GM12878 (cell line): Measurements from ENCODE around the gene CLDN6. TPM values are rescaled to one million over a fixed set of nuclear protein-coding genes. Genes with fewer than 3 reads are reported as not detected.

Experiments used
- BMI1 ChIP-seq: fragments of 450-650 bp; IDR thresholded peaks from 2 replicates; pipeline ENCODE4 v1.6.1; 2016; ENCODE audit warnings: mild to moderate bottlenecking, moderate library complexity, borderline replicate concordance
- HCFC1 ChIP-seq: fragments of 150-350 bp; IDR thresholded peaks from 2 replicates; pipeline ENCODE4 v1.6.1; 2014; ENCODE audit warnings: low read length
- MEF2B ChIP-seq: fragments of 450-650 bp; IDR thresholded peaks from 2 replicates; pipeline ENCODE4 v1.6.1; 2018; ENCODE audit warnings: mild to moderate bottlenecking, moderate library complexity; ENCODE audit not compliant: partially characterized antibody, poor library complexity, severe bottlenecking
- MLLT1 ChIP-seq: fragments of 450-650 bp; IDR thresholded peaks from 2 replicates; pipeline ENCODE4 v1.6.1; 2016; ENCODE audit warnings: mild to moderate bottlenecking
- MYB ChIP-seq: fragments of 150-350 bp; IDR thresholded peaks from 2 replicates; pipeline ENCODE4 v1.6.1; 2014; ENCODE audit warnings: mild to moderate bottlenecking, low read depth, low read length, borderline replicate concordance
- NFIC ChIP-seq: IDR thresholded peaks from 2 replicates; pipeline ENCODE4 v1.6.1; 2012; ENCODE audit warnings: low read depth, mild to moderate bottlenecking, inconsistent platforms, low read length, moderate library complexity
- NFYA ChIP-seq: IDR thresholded peaks from 2 replicates; pipeline ENCODE4 v1.6.1; 2011; ENCODE audit warnings: low read depth, mild to moderate bottlenecking, low read length, improper control_type of control experiment, borderline replicate concordance
- NR2C2 ChIP-seq: IDR thresholded peaks from 2 replicates; pipeline ENCODE4 v1.6.1; 2011; ENCODE audit warnings: borderline replicate concordance, low read depth; ENCODE audit not compliant: control insufficient read depth, insufficient read length
- PAX5 ChIP-seq: IDR thresholded peaks from 2 replicates; pipeline ENCODE4 v1.6.1; 2011; ENCODE audit warnings: low read depth, low read length, borderline replicate concordance
- PKNOX1 ChIP-seq: fragments of 450-650 bp; IDR thresholded peaks from 2 replicates; pipeline ENCODE4 v1.6.1; 2016; ENCODE audit warnings: mild to moderate bottlenecking
- PML ChIP-seq: IDR thresholded peaks from 2 replicates; pipeline ENCODE4 v1.6.1; 2012; ENCODE audit warnings: low read length, inconsistent platforms
- PRDM15 ChIP-seq: fragments of 450-650 bp; formaldehyde crosslinking; IDR thresholded peaks from 2 replicates; pipeline ENCODE4 v1.4.0; 2020; ENCODE audit warnings: mild to moderate bottlenecking, moderate library complexity
- RFX5 ChIP-seq: IDR thresholded peaks from 2 replicates; pipeline ENCODE4 v1.6.1; 2011; ENCODE audit warnings: low read depth, low read length, improper control_type of control experiment
- SMAD5 ChIP-seq: IDR thresholded peaks from 2 replicates; pipeline ENCODE4 v1.6.1; 2016; ENCODE audit warnings: antibody characterized with exemption, low read depth
- SRF ChIP-seq, 2 experiments: IDR thresholded peaks; 2 replicates each; pipeline ENCODE4 v1.6.1; 2011; ENCODE audit warnings: low read depth in 2 of 2, low read length in 2 of 2, mild to moderate bottlenecking in 1 of 2, moderate library complexity in 1 of 2
- STAT1 ChIP-seq: fragments of 450-650 bp; conservative IDR thresholded peaks from 2 replicates; pipeline ENCODE4 v1.6.1; 2014; ENCODE audit warnings: antibody characterized with exemption, mild to moderate bottlenecking
- USF2 ChIP-seq: IDR thresholded peaks from 2 replicates; pipeline ENCODE4 v1.6.1; 2011; ENCODE audit warnings: low read depth, low read length, improper control_type of control experiment, borderline replicate concordance
- WRNIP1 ChIP-seq: IDR thresholded peaks from 2 replicates; pipeline ENCODE4 v1.6.1; 2011; ENCODE audit warnings: low read depth, low read length, improper control_type of control experiment, borderline replicate concordance
- ZNF384 ChIP-seq: IDR thresholded peaks from 2 replicates; pipeline ENCODE4 v1.6.1; 2012; ENCODE audit warnings: low read depth, mild to moderate bottlenecking, low read length, improper control_type of control experiment, borderline replicate concordance
- polyA plus RNA-seq, 11 experiments: library from polyadenylated mRNA; depleted of rRNA in 4 of 11; unstranded in 6 of 11; stranded (reverse) in 5 of 11; fragments of >200 nt; fragmentation: Nextera tagmentation in 4 of 11; fragmentation: Illumina TruSeq in 1 of 11; extraction: Ambion mirVana in 4 of 11; extraction: Trizol in 1 of 11; gene quantifications; 1 replicate in 1 of 11; 2 replicates in 10 of 11; pipeline versions ENCODE4 v1.2.1 to v1.2.3, GENCODE V29; 2011 to 2016; ENCODE audit warnings: inconsistent platforms in 2 of 11, missing spikeins in 2 of 11, low read depth in 1 of 11
- total RNA-seq, 4 experiments: library from RNA; depleted of rRNA in 3 of 4; stranded (reverse); fragments of >200 nt in 3 of 4; fragmentation: Illumina TruSeq in 1 of 4; extraction: Trizol in 1 of 4; gene quantifications; 2 replicates each; pipeline versions ENCODE4 v1.2.1 to v1.2.3, GENCODE V29; 2013 to 2021
- TF ChIP-seq, protein P1 (sequence below): fragments of 450-650 bp; formaldehyde crosslinking; IDR thresholded peaks from 2 replicates; pipeline ENCODE4 v1.4.0; 2022; ENCODE audit warnings: mild to moderate bottlenecking, moderate library complexity

Gene CLDN6
- total and polyA plus RNA-seq, 10 of the 15 experiments (the other 5 are each of a cell fraction or from before 2014, with no cell fraction given), result 0.15 to 0.26 (median 0.23) TPM; not detected in 7

DNA sequence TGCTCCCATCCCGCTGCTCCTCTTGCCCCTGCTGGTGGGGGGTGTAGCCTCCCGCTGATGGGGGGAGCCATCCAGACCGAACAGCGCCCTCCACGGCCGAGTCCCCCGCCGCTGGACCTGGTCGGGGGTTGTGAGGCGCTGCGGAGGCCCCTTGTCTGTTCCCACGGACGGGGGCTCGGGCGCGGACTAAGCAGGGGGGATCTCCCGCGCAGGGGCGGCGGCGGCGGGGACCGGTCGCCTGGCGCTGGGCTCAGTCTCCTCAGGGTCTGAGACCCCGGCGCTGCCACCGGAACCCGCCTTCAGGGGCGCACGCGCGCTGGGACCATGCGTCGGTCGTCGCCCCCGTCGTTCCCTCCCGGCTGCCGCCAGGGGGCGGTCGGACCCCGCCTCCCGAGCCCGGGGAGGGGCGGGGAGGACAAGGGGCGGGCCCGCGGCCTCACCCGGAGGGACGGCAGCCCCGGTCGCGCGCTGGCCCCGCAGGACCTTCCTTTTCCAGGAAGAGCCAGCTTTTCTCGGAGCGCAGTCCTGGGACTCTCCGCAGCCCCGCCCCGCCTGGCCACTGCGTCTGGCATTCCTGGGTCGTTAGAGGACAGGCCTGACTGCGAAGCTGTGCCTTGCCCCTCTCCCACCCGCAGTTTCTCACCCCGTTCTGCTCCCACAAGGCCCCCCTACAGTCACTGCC, 41.2 kb upstream of the CLDN6 start (continued):
- no peak for TF ChIP-seq PRDM15
- TF ChIP-seq SRF (IDR thresholded peaks at IDR 0.05; ENCODE audit: low read depth in 2 of 2, low read length in 2 of 2), result no peak
- no peak for TF ChIP-seq BMI1
- no peak for TF ChIP-seq MYB
- TF ChIP-seq USF2, result no peak
- no peak for TF ChIP-seq SMAD5
- TF ChIP-seq MLLT1, result no peak
- no peak for TF ChIP-seq PML
- no peak for TF ChIP-seq PAX5
- no peak for TF ChIP-seq NFIC
- no peak for TF ChIP-seq WRNIP1
- TF ChIP-seq HCFC1, result no peak
- no peak for TF ChIP-seq NR2C2
- TF ChIP-seq STAT1, result no peak
- TF ChIP-seq, protein P1, sequence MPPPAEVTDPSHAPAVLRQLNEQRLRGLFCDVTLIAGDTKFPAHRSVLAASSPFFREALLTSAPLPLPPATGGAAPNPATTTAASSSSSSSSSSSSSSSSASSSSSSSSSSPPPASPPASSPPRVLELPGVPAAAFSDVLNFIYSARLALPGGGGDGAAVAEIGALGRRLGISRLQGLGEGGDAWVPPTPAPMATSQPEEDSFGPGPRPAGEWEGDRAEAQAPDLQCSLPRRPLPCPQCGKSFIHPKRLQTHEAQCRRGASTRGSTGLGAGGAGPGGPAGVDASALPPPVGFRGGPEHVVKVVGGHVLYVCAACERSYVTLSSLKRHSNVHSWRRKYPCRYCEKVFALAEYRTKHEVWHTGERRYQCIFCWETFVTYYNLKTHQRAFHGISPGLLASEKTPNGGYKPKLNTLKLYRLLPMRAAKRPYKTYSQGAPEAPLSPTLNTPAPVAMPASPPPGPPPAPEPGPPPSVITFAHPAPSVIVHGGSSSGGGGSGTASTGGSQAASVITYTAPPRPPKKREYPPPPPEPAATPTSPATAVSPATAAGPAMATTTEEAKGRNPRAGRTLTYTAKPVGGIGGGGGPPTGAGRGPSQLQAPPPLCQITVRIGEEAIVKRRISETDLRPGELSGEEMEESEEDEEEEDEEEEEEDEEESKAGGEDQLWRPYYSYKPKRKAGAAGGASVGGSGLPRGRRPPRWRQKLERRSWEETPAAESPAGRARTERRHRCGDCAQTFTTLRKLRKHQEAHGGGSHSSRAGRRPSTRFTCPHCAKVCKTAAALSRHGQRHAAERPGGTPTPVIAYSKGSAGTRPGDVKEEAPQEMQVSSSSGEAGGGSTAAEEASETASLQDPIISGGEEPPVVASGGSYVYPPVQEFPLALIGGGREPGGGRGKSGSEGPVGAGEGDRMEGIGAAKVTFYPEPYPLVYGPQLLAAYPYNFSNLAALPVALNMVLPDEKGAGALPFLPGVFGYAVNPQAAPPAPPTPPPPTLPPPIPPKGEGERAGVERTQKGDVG, result no peak
- peak; percentile 17 for TF ChIP-seq MEF2B
- TF ChIP-seq PKNOX1, result no peak
- TF ChIP-seq RFX5, result no peak
- TF ChIP-seq NFYA, result no peak
- no peak for TF ChIP-seq ZNF384
